Stimulated activated CD4-positive, alpha-beta T cell treated with anti-CD3 and anti-CD28 coated beads, TNF-alpha, amount 100 ng/mL, for 1 hour (primary cell): Measurements from ENCODE around the gene LTN1.
"Not testable (repeated sequence)": the region's sequence is repeated elsewhere in the genome, so short reads cannot be mapped to it uniquely, and the experiment has no call there.

Experiments used
- DNase-seq, 3 donors: peaks; one replicate each; pipeline ENCODE4 v3.0.0-alpha.2; 2020; ENCODE audit warnings: low read depth in 3 of 3, low spot score in 1 of 3

LTN1 gene, protein sequence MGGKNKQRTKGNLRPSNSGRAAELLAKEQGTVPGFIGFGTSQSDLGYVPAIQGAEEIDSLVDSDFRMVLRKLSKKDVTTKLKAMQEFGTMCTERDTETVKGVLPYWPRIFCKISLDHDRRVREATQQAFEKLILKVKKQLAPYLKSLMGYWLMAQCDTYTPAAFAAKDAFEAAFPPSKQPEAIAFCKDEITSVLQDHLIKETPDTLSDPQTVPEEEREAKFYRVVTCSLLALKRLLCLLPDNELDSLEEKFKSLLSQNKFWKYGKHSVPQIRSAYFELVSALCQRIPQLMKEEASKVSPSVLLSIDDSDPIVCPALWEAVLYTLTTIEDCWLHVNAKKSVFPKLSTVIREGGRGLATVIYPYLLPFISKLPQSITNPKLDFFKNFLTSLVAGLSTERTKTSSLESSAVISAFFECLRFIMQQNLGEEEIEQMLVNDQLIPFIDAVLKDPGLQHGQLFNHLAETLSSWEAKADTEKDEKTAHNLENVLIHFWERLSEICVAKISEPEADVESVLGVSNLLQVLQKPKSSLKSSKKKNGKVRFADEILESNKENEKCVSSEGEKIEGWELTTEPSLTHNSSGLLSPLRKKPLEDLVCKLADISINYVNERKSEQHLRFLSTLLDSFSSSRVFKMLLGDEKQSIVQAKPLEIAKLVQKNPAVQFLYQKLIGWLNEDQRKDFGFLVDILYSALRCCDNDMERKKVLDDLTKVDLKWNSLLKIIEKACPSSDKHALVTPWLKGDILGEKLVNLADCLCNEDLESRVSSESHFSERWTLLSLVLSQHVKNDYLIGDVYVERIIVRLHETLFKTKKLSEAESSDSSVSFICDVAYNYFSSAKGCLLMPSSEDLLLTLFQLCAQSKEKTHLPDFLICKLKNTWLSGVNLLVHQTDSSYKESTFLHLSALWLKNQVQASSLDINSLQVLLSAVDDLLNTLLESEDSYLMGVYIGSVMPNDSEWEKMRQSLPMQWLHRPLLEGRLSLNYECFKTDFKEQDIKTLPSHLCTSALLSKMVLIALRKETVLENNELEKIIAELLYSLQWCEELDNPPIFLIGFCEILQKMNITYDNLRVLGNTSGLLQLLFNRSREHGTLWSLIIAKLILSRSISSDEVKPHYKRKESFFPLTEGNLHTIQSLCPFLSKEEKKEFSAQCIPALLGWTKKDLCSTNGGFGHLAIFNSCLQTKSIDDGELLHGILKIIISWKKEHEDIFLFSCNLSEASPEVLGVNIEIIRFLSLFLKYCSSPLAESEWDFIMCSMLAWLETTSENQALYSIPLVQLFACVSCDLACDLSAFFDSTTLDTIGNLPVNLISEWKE (N-terminal part only)

GRCh38 chr21:28992526-28993292, at the start of gene LTN1:
Gene LTN1, minus strand, starts transcription at chr21:28992877. Its CDS starts 72 bp downstream, at chr21:28992805.
- peak; percentile 95 to 97 (median 96) for DNase-seq

DNA sequence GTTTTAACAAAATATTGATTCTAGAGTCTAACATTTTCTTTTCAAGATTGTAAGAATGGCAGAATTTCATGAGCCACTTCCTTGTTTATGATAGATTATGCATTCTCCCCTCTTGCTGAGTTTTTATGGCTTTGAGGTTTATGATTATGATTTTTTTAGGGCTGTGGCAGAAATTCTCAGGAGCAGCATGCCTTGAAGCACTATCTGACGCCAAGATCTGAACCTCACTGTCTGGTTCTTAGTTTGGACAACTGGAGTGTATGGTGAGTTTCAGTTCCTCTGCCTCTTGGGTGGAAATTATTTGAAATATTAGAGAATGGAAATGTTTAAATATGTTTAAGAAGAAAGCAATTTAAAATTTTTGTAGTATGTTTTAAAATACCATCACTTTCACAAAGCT, 42.0 kb upstream of the LTN1 start:
- DNase-seq, result no peak

DNA sequence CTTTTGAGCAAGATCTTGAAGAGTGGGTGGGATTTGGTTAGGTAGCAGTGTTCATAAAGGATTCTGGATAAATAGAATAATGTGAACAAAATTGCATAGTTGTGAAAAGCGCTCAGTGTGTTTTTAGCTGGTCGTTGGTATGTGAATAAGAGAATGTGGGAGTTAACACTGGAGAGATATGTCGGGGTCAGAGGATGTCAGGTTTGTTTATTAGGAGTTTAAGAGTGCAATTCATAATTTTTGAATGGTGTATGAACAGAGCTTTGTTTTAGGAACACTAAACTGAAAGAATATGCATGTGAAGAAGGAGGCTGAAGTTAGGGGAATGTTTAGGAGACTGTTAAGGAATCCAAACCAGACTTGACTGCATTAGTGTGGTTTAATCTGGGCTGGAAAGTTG, 41.2 kb upstream of the LTN1 start:
- DNase-seq, result no peak

DNA sequence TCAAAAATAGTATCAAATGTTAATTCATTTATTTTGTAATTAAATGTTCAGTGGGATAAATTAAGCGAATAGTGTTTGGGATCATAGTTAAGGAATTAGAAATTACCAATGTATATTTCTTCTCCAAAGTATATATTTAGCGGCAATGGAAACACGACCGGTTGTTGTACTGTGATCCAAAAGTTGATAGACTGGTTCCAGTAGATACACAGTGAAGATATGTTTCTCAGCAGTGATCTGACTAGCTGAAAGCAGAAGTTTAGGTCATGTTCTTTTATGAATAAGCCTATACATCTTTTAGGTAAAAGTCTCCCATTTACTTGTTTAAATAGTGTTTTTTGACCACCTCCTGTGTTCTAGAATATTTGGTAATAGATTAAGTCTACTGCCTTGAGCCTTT, 40.6 kb upstream of the LTN1 start:
- no peak for DNase-seq

DNA sequence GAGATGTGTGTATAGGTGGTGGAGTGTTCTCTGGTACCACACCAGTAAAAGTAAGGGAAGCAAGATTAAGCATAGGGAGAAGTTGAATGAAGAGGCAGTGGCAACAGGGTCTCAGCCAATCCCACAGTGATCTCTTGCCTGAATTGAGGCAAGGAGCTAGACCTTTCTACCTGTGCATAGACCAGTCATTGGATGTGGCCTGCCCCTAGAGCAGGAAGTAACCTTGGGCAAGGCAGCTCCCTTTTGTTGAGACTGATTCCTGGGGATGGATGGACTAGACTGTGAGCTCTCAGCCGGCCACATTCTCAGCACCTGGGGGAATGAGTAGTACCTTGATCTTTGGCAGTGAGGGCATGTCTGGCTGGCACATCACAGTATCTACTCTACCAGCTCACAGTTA, 38.2 kb upstream of the LTN1 start:
- DNase-seq, result no peak

DNA sequence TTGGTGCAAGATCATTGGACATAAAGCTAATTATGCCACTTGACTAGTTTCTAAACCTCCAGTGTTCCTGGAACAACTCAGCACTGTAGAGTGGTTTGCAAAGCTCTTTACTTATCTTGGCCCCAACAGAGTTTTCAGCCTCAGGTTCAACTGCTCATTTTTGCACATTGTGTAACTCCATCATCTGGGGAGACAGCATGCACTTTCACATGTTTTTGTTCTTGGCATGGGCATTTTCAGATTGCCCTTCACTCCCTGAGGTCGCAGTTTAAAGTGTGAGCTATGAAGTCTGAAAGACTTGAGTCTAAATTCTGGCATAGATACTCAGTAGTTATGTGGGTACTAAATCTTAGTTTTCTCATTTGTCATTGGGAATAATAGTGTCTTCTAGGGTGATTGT, 36.8 kb upstream of the LTN1 start:
- DNase-seq, result no peak

- no peak for DNase-seq
Observed at GRCh38 chr21:29025328-29025713, 32.6 kb upstream of the LTN1 start.

DNA sequence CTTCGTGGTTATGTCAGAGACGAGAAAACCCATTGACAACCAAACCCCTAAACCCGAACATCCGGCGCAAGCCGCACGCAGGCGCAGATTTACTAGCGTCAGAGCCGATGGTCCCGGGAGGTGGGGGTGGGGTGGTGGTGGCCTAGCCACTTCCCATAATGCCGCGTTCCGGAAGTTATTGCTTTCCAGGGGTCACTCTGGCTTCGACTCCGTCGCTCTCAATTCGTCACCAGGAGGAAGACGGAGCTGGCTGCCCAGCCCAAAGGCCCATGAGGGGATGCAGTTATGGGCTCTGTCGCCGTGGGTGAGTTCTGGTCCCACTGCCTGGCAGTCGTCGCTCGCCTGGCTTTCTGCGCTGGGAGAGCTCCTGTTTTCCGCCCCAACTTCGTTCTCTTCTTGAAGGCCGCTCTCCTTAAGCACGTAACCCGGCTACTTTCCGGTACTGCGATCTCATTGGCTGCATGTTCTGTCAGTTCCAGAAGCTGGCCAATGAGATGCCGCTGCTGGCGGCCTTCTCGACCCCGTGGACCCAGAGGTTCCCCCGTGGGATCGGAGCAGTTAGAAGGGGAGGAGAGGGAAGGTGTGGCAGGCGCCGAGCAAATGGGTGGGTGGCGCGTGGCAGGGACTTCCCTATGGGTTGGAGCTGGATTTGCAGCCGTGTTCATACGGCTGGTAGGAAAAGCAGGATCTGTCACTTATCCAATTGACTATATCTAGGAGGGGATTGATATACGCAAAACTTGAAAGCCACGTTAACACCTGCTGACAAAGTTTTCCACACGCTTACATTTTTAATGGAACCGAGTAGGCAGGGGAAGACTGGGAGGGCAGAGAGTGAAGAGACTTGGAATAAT, 32.0 kb upstream of the LTN1 start, which contains the start of gene USP16:
TSS of gene USP16 (plus strand) at position 195 of the 854 bp plus-strand sequence. CDS start 3,246 bp downstream, outside the sequence.
- peak; percentile 87 to 90 (median 88) for DNase-seq

DNA sequence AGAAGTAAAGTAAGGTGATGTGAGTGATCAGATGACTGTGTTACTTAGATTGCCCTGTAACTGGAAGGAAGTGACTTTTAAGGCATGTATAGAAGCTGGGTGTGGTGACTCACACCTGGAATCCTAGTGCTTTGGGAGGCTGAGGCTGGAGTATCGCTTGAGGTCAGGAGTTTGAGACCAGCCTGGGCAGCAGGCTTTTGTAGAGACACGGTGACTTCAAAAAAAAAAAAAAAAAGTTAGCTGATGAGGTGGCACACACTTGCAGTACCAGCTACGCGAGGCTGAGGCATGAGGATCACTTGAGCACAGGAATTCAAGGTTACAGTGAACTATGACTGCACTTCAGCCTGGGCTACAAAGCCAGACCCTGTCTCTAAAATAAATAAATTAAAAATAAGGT, 29.5 kb upstream of the LTN1 start:
- no peak for DNase-seq

DNA sequence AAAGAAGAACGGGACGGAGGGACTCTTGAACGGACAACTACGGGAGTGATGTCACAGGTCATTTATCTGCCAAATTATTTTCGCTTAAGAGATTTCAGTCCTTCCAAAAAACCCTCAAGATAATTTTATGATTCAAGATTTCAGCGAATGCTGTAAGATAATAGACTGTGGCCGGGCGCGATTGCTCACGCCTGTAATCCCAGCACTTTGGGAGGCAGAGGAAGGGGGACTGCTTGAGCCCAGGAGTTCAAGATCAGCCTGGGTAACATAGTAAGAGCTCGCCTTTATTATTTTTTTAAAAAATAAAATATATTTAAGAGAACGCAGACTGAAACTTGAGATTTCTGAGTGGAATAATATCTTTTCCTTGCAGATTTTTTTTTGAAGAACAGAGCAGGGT, 25.9 kb upstream of the LTN1 start:
- DNase-seq, result no peak

- no peak for DNase-seq
Observed at GRCh38 chr21:29017639-29018237, 25.1 kb upstream of the LTN1 start.

DNA sequence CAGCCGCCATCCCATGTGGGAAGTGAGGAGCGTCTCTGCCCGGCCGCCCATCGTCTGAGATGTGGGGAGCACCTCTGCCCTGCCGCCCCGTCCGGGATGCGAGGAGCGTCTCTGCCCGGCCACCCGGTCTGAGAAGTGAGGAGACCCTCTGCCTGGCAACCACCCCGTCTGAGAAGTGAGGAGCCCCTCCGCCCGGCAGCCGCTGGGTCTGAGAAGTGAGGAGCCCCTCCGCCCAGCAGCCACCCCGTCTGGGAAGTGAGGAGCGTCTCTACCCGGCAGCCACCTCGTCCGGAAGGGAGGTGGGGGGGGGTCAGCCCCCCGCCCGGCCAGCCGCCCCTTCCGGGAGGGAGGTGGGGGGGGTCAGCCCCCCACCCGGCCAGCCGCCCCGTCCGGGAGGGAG, 18.6 kb upstream of the LTN1 start:
- DNase-seq, result not testable (repeated sequence)

- no peak for DNase-seq
Observed at GRCh38 chr21:29008367-29008766, 15.7 kb upstream of the LTN1 start.

- DNase-seq, result no peak
Observed at GRCh38 chr21:29007810-29008209, 15.1 kb upstream of the LTN1 start.

DNA sequence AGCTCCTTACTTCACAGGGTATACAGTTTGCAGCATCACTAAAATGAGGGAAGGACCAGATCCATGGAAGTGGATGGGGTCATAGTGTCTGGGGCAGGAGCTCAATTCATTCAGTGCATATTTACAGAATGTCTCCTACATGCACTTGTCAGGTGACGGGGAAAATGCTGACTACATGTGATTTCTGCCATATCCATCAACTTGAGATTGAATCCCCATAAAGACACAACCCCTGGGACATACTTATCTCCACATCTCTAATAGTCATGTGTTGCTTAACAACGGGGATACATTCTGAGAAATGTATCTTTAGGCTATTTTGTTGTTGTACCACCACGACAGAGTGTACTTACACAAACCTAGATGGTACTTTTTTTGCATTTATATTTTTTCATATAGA, 14.5 kb upstream of the LTN1 start:
- no peak for DNase-seq

- no peak for DNase-seq
Observed at GRCh38 chr21:29005696-29006095, 13.0 kb upstream of the LTN1 start.

DNA sequence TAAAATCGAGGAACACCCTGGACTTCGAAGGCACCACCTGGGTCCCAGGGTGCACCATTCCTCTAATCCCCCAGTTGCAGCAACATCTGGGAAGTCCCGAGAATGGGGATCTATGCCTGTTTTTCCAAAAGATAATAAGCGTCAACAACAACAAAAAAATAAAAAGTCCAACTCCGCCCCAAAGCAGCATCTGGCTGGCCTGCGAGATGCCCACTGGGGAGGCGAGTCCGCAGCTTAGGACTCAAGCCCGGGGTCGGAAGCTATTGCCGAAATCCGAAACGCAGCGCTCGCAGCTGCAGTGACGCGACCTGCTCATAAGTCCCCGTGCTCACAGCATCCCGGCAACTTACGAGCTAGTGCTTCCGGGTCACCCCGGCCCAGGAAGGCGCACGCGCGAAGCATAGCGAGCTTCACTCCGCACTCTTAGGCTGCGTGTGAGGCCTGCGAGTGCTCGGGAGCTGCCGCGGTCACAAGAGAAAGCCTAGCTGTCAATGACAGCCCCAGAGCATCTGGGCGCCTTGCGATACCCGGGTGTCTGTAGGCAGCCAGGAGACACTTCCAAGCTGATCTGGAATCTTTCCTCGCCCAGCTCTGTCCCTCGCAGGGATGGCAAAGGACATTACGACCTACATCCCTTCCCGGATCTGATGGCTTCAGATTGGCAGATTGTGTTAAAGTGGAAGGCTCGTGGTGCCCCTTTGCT, 9.9 kb upstream of the LTN1 start:
- DNase-seq, result peak; percentile 86 to 91 (median 91)

DNA sequence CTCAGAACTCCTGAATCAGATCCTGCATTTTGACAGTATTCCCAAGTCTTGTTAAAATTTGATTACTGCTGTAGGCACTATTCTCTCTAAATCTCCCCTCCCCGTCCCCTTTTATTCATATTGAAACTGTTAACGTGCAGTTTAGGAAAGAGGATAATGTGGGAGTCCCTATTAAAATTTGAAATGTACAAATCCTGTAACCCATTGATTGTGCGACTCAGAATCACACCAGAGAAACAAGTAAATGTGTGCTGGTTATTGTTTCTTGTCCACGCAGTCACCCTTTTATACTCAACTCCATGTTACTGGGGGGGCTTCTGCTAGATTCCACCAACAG, 584 bp upstream of the LTN1 start:
- no peak for DNase-seq
